Ovary (tissue), 9 donors: Measurements from ENCODE around the gene KDELR3. TPM values are rescaled to one million over a fixed set of nuclear protein-coding genes. Genes with fewer than 3 reads are reported as not detected.

ENCODE experiments used
- DNase-seq, 5 donors: peaks; one replicate each; pipeline ENCODE4 v3.0.0-alpha.2; 2019 to 2020
- H3K27ac ChIP-seq, 2 donors: fragments of 200-600 bp; one replicate each; pipeline versions ENCODE4 v1.5.1 to v1.8.0; 2019 to 2022
- H3K27me3 ChIP-seq: fragments of 200-600 bp; one replicate; pipeline ENCODE4 v1.8.0; 2022
- H3K36me3 ChIP-seq: fragments of 200-600 bp; sonication (generic); one replicate; pipeline ENCODE4 v1.5.1; 2019
- H3K4me1 ChIP-seq: one replicate; pipeline ENCODE4 v1.8.1; 2013; ENCODE audit warnings: mild to moderate bottlenecking, moderate library complexity; ENCODE audit not compliant: insufficient read depth
- H3K4me3 ChIP-seq: fragments of 200-600 bp; sonication (generic); one replicate; pipeline ENCODE4 v1.5.1; 2017
- H3K9me3 ChIP-seq, 2 donors: fragments of 200-600 bp in 1 of 2; sonication (generic) in 1 of 2; one replicate each; pipeline versions ENCODE4 v1.5.1 to v1.8.1; 2013 to 2019; ENCODE audit warnings: mild to moderate bottlenecking in 1 of 2, moderate library complexity in 1 of 2
- CTCF ChIP-seq, 3 donors: fragments of 450-650 bp in 2 of 3; fragments of 200-600 bp in 1 of 3; IDR thresholded peaks; one replicate each; pipeline versions ENCODE4 v1.5.1 to v1.8.0; 2016 to 2022; ENCODE audit warnings: antibody characterized with exemption in 3 of 3, mild to moderate bottlenecking in 1 of 3
- EP300 ChIP-seq: sonication (generic); formaldehyde crosslinking; IDR thresholded peaks from one replicate; pipeline ENCODE4 v1.6.1; 2017; ENCODE audit warnings: antibody characterized with exemption
- POLR2A ChIP-seq: fragments of 450-650 bp; IDR thresholded peaks from one replicate; pipeline ENCODE4 v1.6.1; 2017; ENCODE audit warnings: antibody characterized with exemption, mild to moderate bottlenecking, moderate library complexity
- WGBS, 3 donors: extraction: QIAGEN DNeasy Blood & Tissue Kit in 1 of 3; methylation state at CpG; one replicate each; pipeline versions ENCODE4 v1.1.5 to v1.1.7; 2013 to 2017; 5-methylcytosine and 5-hydroxymethylcytosine counted together
- intact Hi-C, 4 donors: fragments of 100-400 bp; cut with DNase I; formaldehyde crosslinking; loops; one replicate each; pipeline versions ENCODE4 v1.11.0 to v1.15.1; 2022 to 2023
- polyA plus RNA-seq, 2 donors: library from polyadenylated mRNA; stranded (reverse); fragments of 200-250 nt in 1 of 2; fragments of 350-450 nt in 1 of 2; fragmentation: Illumina TruSeq in 1 of 2; extraction: RNeasy Lipid Tissue Mini Kit (QIAGEN cat#74804) in 1 of 2; gene quantifications; one replicate each; pipeline ENCODE4 v1.2.3, GENCODE V29; 2013 to 2014
- total RNA-seq, 7 donors: library from RNA; depleted of rRNA in 2 of 7; stranded (reverse); fragments of >200 nt in 2 of 7; fragmentation: NEBNext Ultra II Directional in 3 of 7; extraction: Animal tissue kit (Norgen Biotek cat#: 25700) in 3 of 7; gene quantifications; one replicate each; pipeline versions ENCODE4 v1.1.0 to v1.2.4, GENCODE V29; 2016 to 2023
- donor health status: DM: no; HTN: no; CAD: no; lungs with moderate emphysema.
- donor health status: DM: no; HTN: no; CAD: no.
- donor health status: Bipolar disorder and iron deficiency.
- donor health status: DM: yes; HTN: yes; CAD: no.
- donor health status: DM: no; HTN: no; CAD: no.
- donor health status: DM: yes; HTN: yes; CAD: no.

The KDELR3 gene
- total and polyA plus RNA-seq, 9 donors, result 0.81 to 26.9 (median 2.4) TPM

- Histone ChIP-seq H3K36me3 (no peaks in the 10 kb centered on the region), H3K4me1 (no peaks in the 10 kb centered on the region), H3K4me3 (no peak overlapping the region), H3K27ac (no peak overlapping the region), H3K27me3 (no peaks in the 10 kb centered on the region), H3K9me3 (no peaks in the 10 kb centered on the region)
- intact Hi-C loops, result no loop called here
- DNase-seq, result no peak
- TF ChIP-seq POLR2A (no peak), CTCF (IDR thresholded peaks at IDR 0.05) (no peak), EP300 (no peak)
- 93 to 95% (median 94%) methylated on average over 6 of the region's 6 CpGs for WGBS, 3 donors
Observed at GRCh38 chr22:38482662-38483308, 14.9 kb downstream of the KDELR3 start.

GRCh38 chr22:38484244-38484643 is 16.3 kb downstream of the KDELR3 start:
- no peaks in the 10 kb centered on the region for H3K9me3 ChIP-seq
- H3K27ac ChIP-seq, result no peak overlapping the region
- no peaks in the 10 kb centered on the region for H3K36me3 ChIP-seq
- no peak for DNase-seq
- TF ChIP-seq CTCF (IDR thresholded peaks at IDR 0.05), result no peak
- no peak for TF ChIP-seq POLR2A
- no peak for TF ChIP-seq EP300
- intact Hi-C loops, result no loop called here
- WGBS, 3 donors, result 51 to 74% (median 52%) methylated on average over 1 of the region's 1 CpG
- no peaks in the 10 kb centered on the region for H3K27me3 ChIP-seq
- no peaks in the 10 kb centered on the region for H3K4me1 ChIP-seq
- H3K4me3 ChIP-seq, result no peak overlapping the region

- Histone ChIP-seq H3K27ac (no peak overlapping the region), H3K4me3 (no peak overlapping the region), H3K9me3 (no peaks in the 10 kb centered on the region), H3K36me3 (no peaks in the 10 kb centered on the region), H3K27me3 (no peaks in the 10 kb centered on the region), H3K4me1 (no peaks in the 10 kb centered on the region)
- no peak for DNase-seq
- WGBS, 3 donors, result 76 to 81% (median 78%) methylated on average over 5 of the region's 5 CpGs
- TF ChIP-seq POLR2A, result no peak
- no peak for TF ChIP-seq CTCF (IDR thresholded peaks at IDR 0.05)
- TF ChIP-seq EP300, result no peak
- intact Hi-C loops, result no loop called here
Observed at GRCh38 chr22:38485783-38486182, 17.9 kb downstream of the KDELR3 start.

- Histone ChIP-seq H3K36me3 (no peaks in the 10 kb centered on the region), H3K4me3 (no peak overlapping the region), H3K4me1 (peaks cover 2% of the 10 kb centered on the region), H3K9me3 (no peaks in the 10 kb centered on the region), H3K27me3 (no peaks in the 10 kb centered on the region), H3K27ac (no peak overlapping the region)
- 73 to 85% (median 83%) methylated on average over 6 of the region's 6 CpGs for WGBS, 3 donors
- TF ChIP-seq CTCF (IDR thresholded peaks at IDR 0.05) (no peak), EP300 (no peak), POLR2A (no peak)
- DNase-seq, result no peak
- intact Hi-C loops, result no loop called here
Observed at GRCh38 chr22:38487946-38488345, 20.1 kb downstream of the KDELR3 start.
